Measurements from ENCODE around the gene SNF8. TPM values are rescaled to one million over a fixed set of nuclear protein-coding genes. Genes with fewer than 3 reads are reported as not detected.

The SNF8 gene, protein sequence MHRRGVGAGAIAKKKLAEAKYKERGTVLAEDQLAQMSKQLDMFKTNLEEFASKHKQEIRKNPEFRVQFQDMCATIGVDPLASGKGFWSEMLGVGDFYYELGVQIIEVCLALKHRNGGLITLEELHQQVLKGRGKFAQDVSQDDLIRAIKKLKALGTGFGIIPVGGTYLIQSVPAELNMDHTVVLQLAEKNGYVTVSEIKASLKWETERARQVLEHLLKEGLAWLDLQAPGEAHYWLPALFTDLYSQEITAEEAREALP
- total RNA-seq = 64.2 TPM

DNA sequence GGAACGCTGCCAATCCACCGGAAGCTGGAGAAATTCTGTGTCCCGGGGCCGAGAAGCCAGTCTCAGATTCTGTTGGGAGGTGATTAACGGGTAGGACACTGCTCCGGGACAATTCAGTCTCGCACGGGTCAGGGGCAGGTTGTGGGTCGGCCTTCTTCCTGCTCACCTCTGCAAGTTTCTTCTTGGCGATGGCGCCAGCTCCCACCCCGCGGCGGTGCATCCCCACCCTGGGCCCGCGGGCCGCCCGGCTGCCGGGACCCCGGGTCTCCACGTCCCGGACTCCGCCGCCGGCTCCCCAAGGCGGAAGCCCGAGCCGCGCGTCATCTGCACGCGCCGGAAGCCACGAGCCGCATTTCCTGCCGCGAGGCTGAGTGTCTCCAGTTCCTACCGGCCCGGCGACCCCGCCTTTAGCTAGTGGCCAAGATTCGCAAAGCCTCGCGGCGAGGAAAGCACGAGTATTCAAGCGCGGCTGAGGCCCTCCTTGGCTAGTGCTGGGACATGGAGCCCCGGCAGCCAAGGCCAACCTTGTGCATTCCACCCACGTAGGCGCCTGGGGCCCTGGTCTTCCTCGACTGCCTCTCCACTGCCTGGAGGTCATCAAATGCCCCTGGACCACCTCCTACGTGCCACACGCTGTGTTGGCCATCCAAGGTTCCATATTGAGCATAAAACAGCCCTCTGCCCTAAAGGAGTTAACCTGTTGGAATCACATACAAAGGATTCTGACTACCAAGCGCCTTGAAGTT is at the start of gene SNF8:
Gene SNF8, minus strand, starts transcription at position 328 of the 746 bp plus-strand sequence. Its CDS starts 108 bp downstream, at position 220.

DNA sequence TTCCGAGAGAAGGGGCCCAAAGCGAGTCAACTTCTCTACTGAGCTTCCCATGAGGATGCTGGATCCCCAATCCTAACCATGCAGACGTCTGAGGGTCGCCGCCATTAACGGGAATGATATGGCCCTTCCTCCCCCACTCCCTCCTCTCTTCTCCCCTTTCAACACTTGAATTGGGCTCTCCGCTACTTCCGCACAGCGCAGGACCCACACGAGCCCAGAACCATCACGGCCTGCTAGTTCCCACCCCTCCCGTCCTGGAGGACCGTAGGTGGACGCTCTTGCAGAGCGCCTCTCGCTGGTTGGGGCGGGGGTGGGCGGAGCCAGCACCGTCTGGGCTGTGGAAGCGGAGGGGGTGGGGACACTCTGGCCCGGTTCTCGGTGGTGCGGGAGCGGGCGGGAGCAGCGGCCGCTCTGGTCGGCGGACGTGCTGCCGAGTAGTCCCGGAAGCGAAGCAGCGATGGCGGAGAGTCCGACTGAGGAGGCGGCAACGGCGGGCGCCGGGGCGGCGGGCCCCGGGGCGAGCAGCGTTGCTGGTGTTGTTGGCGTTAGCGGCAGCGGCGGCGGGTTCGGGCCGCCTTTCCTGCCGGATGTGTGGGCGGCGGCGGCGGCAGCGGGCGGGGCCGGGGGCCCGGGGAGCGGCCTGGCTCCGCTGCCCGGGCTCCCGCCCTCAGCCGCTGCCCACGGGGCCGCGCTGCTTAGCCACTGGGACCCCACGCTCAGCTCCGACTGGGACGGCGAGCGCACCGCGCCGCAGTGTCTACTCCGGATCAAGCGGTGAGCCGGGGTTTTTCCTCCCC is 36.4 kb downstream of the SNF8 start, which contains the start of gene UBE2Z:
Gene UBE2Z, plus strand, starts transcription at position 361 of the 797 bp plus-strand sequence. Its CDS starts 97 bp downstream, at position 458.

Other genes with a start within 250 kb of the SNF8 start
- gene PRAC1, start 222.3 kb downstream of the SNF8 start, total RNA-seq = not detected
- gene PRAC2, start 221.7 kb downstream of the SNF8 start, total RNA-seq = not detected
- gene HOXB13, start 216.1 kb downstream of the SNF8 start, total RNA-seq = not detected
- 1.6 TPM for gene TTLL6, start 127.6 kb downstream of the SNF8 start, total RNA-seq
- 65.5 TPM for gene CALCOCO2, start 113.8 kb downstream of the SNF8 start, total RNA-seq
- gene ATP5MC1, start 52.1 kb downstream of the SNF8 start, total RNA-seq = 33.5 TPM
- 57.8 TPM for gene UBE2Z, start 36.4 kb downstream of the SNF8 start, total RNA-seq
- not detected for gene GIP, start 23.8 kb upstream of the SNF8 start, total RNA-seq
- gene IGF2BP1, start 52.5 kb upstream of the SNF8 start, total RNA-seq = 12.0 TPM
- not detected for gene B4GALNT2, start 187.9 kb upstream of the SNF8 start, total RNA-seq

All from camera-type eye (tissue), 1 donor.